ENCODE measurements around the gene ZNF557.
"Not testable (repeated sequence)": the region's sequence is repeated elsewhere in the genome, so short reads cannot be mapped to it uniquely, and the experiment has no call there.

Gene ZNF557

DNA sequence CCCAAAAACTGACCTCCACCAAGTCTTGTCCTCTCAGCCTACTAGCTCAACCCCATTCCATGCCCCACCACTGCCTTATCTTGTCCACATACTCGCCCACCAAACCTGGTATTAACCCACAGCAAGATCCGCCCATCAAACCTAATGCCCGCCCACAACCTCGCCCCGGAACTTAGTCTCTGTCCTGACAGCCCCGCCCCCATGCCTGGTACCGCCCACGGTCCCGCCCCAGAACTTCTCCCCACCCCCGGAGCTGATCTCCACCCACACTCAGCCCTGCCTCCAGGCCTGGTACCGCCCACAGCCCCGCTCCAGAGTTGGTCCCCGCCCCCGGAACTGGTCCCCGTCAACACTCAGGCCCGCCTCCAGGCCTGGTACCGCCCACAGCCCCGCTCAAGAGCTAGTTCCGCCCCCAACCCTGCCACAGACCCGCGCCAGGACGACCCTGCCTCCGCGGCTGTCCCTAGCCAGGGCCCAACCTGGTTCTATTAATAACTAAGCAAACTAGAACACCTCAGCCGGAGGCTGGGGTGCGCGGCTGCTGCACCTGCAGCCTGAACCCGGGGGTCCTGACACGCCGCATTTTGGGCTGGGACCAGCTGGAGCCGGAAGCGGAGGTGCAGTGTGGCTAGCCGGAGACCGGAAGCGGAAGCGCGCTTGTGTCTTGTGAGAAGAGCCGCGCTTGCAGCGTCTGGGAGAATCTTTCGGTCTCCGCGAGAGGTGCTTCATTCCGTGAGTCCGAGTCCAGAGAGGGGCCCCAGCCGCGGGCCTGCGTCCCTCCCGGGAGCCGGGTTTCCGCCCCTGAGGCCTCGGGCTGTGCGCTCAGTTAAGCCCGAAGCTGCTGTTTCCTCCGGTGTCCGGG is at the start of gene ZNF557:
TSS of gene ZNF557 (plus strand) at position 662 of the 862 bp plus-strand sequence. CDS start 5,372 bp downstream, outside the sequence.
- H3K4me1 ChIP-seq (ENCODE audit: control insufficient read depth, insufficient read depth, low read length), result no peaks in the 10 kb centered on the region
- H3K9ac ChIP-seq (ENCODE audit: low read depth, low read length), result peak within 1 kb of the TSS; percentile 85
- H3K4me3 ChIP-seq (ENCODE audit: low read depth, low read length), result peak within 1 kb of the TSS; percentile 89
- peaks cover 15% of the 10 kb centered on the region for H3K36me3 ChIP-seq (ENCODE audit: control insufficient read depth, insufficient read depth, low read length)
- H3K27me3 ChIP-seq (ENCODE audit: control insufficient read depth, insufficient read depth, low read length), result no peaks in the 10 kb centered on the region
- H3K9me3 ChIP-seq (ENCODE audit: control insufficient read depth, insufficient read depth, low read length), result no peaks in the 10 kb centered on the region

GRCh38 chr19:7021331-7021730 is 48.2 kb upstream of the ZNF557 start, which contains the start of gene MBD3L2B:
TSS of gene MBD3L2B (minus strand) at chr19:7021431. CDS start at chr19:7021397, 34 bp downstream.
- not testable (repeated sequence) for H3K4me1 ChIP-seq (ENCODE audit: control insufficient read depth, insufficient read depth, low read length); H3K4me3 ChIP-seq (ENCODE audit: low read depth, low read length)

GRCh38 chr19:7028790-7029189 is 40.7 kb upstream of the ZNF557 start:
- H3K9ac ChIP-seq (ENCODE audit: low read depth, low read length); H3K9me3 ChIP-seq (ENCODE audit: control insufficient read depth, insufficient read depth, low read length): not testable (repeated sequence)

More at GRCh38 chr19:7021331-7021730, 48.2 kb upstream of the ZNF557 start, which contains the start of gene MBD3L2B:
- not testable (repeated sequence) for H3K9ac ChIP-seq (ENCODE audit: low read depth, low read length); H3K36me3 ChIP-seq (ENCODE audit: control insufficient read depth, insufficient read depth, low read length); H3K9me3 ChIP-seq (ENCODE audit: control insufficient read depth, insufficient read depth, low read length); H3K27me3 ChIP-seq (ENCODE audit: control insufficient read depth, insufficient read depth, low read length)

DNA sequence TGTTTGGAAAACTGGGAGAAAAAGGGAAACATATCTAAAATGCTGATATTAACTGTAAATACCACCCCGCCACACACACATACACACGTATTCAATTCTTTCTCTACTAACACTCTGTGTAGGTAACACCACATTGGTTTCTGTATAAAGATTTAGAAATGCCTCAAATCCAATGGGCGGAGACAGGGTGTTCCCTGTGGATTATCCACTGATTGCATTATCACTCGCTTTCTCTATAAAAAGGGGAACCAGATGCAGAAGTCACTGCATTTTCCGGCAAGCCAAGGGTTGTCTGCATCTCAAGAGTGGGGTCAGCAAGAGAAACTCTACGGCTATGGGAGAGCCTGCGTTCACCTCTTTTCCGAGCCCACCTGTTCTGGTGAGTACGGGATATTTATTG is 39.2 kb upstream of the ZNF557 start, which contains the start of gene MBD3L5:
TSS of gene MBD3L5 (plus strand) at position 301 of the 400 bp plus-strand sequence. CDS start at position 335, 34 bp downstream.
- not testable (repeated sequence) for H3K4me3 ChIP-seq (ENCODE audit: low read depth, low read length); H3K36me3 ChIP-seq (ENCODE audit: control insufficient read depth, insufficient read depth, low read length); H3K4me1 ChIP-seq (ENCODE audit: control insufficient read depth, insufficient read depth, low read length); H3K27me3 ChIP-seq (ENCODE audit: control insufficient read depth, insufficient read depth, low read length); H3K9me3 ChIP-seq (ENCODE audit: control insufficient read depth, insufficient read depth, low read length); H3K9ac ChIP-seq (ENCODE audit: low read depth, low read length)

More at GRCh38 chr19:7028790-7029189, 40.7 kb upstream of the ZNF557 start:
- H3K27me3 ChIP-seq (ENCODE audit: control insufficient read depth, insufficient read depth, low read length); H3K36me3 ChIP-seq (ENCODE audit: control insufficient read depth, insufficient read depth, low read length); H3K4me1 ChIP-seq (ENCODE audit: control insufficient read depth, insufficient read depth, low read length); H3K4me3 ChIP-seq (ENCODE audit: low read depth, low read length): not testable (repeated sequence)

- not testable (repeated sequence) for H3K36me3 ChIP-seq (ENCODE audit: control insufficient read depth, insufficient read depth, low read length); H3K9me3 ChIP-seq (ENCODE audit: control insufficient read depth, insufficient read depth, low read length); H3K4me1 ChIP-seq (ENCODE audit: control insufficient read depth, insufficient read depth, low read length); H3K4me3 ChIP-seq (ENCODE audit: low read depth, low read length); H3K9ac ChIP-seq (ENCODE audit: low read depth, low read length); H3K27me3 ChIP-seq (ENCODE audit: control insufficient read depth, insufficient read depth, low read length)
Measured at GRCh38 chr19:7040079-7040478, 29.4 kb upstream of the ZNF557 start, which contains the start of gene MBD3L4. TSS of gene MBD3L4 (minus strand) at chr19:7040179. CDS start at chr19:7040144, 35 bp downstream.

- not testable (repeated sequence) for H3K4me1 ChIP-seq (ENCODE audit: control insufficient read depth, insufficient read depth, low read length); H3K9ac ChIP-seq (ENCODE audit: low read depth, low read length); H3K36me3 ChIP-seq (ENCODE audit: control insufficient read depth, insufficient read depth, low read length); H3K9me3 ChIP-seq (ENCODE audit: control insufficient read depth, insufficient read depth, low read length); H3K4me3 ChIP-seq (ENCODE audit: low read depth, low read length); H3K27me3 ChIP-seq (ENCODE audit: control insufficient read depth, insufficient read depth, low read length)
Measured at GRCh38 chr19:7041563-7041962, 27.9 kb upstream of the ZNF557 start.

- not testable (repeated sequence) for H3K4me3 ChIP-seq (ENCODE audit: low read depth, low read length); H3K4me1 ChIP-seq (ENCODE audit: control insufficient read depth, insufficient read depth, low read length); H3K36me3 ChIP-seq (ENCODE audit: control insufficient read depth, insufficient read depth, low read length); H3K27me3 ChIP-seq (ENCODE audit: control insufficient read depth, insufficient read depth, low read length); H3K9ac ChIP-seq (ENCODE audit: low read depth, low read length); H3K9me3 ChIP-seq (ENCODE audit: control insufficient read depth, insufficient read depth, low read length)
Measured at GRCh38 chr19:7049021-7049420, 20.5 kb upstream of the ZNF557 start, which contains the start of gene MBD3L2. TSS of gene MBD3L2 (plus strand) at chr19:7049321. CDS start at chr19:7049374, 53 bp downstream.

- not testable (repeated sequence) for H3K4me3 ChIP-seq (ENCODE audit: low read depth, low read length); H3K36me3 ChIP-seq (ENCODE audit: control insufficient read depth, insufficient read depth, low read length); H3K4me1 ChIP-seq (ENCODE audit: control insufficient read depth, insufficient read depth, low read length); H3K9me3 ChIP-seq (ENCODE audit: control insufficient read depth, insufficient read depth, low read length); H3K9ac ChIP-seq (ENCODE audit: low read depth, low read length); H3K27me3 ChIP-seq (ENCODE audit: control insufficient read depth, insufficient read depth, low read length)
Measured at GRCh38 chr19:7051421-7051820, 18.1 kb upstream of the ZNF557 start.

GRCh38 chr19:7052896-7053295 is 16.6 kb upstream of the ZNF557 start:
- not testable (repeated sequence) for H3K36me3 ChIP-seq (ENCODE audit: control insufficient read depth, insufficient read depth, low read length); H3K4me1 ChIP-seq (ENCODE audit: control insufficient read depth, insufficient read depth, low read length); H3K27me3 ChIP-seq (ENCODE audit: control insufficient read depth, insufficient read depth, low read length); H3K9me3 ChIP-seq (ENCODE audit: control insufficient read depth, insufficient read depth, low read length); H3K9ac ChIP-seq (ENCODE audit: low read depth, low read length); H3K4me3 ChIP-seq (ENCODE audit: low read depth, low read length)

- not testable (repeated sequence) for H3K27me3 ChIP-seq (ENCODE audit: control insufficient read depth, insufficient read depth, low read length); H3K9me3 ChIP-seq (ENCODE audit: control insufficient read depth, insufficient read depth, low read length); H3K36me3 ChIP-seq (ENCODE audit: control insufficient read depth, insufficient read depth, low read length); H3K9ac ChIP-seq (ENCODE audit: low read depth, low read length); H3K4me1 ChIP-seq (ENCODE audit: control insufficient read depth, insufficient read depth, low read length); H3K4me3 ChIP-seq (ENCODE audit: low read depth, low read length)
Measured at GRCh38 chr19:7054635-7055368, 14.7 kb upstream of the ZNF557 start.

DNA sequence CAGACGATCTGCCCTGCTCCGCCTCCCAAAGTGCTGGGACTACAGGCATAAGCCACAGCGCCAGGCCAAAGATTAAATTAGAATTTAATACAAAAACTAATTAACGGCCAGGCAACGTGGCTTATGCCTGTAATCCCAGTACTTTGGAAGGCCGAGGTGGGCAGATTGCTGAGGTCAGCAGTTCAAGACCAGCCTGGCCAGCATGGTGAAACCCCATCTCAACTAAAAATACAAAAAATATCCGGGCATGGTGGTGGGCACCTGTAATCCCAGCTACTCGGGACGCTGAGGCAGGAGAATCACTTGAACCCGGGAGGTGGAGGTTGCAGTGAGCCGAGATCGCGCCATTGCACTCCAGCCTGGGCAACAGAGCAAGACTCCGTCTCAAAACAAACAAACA is 13.8 kb upstream of the ZNF557 start:
- H3K4me1 ChIP-seq (ENCODE audit: control insufficient read depth, insufficient read depth, low read length); H3K9ac ChIP-seq (ENCODE audit: low read depth, low read length); H3K4me3 ChIP-seq (ENCODE audit: low read depth, low read length); H3K36me3 ChIP-seq (ENCODE audit: control insufficient read depth, insufficient read depth, low read length); H3K9me3 ChIP-seq (ENCODE audit: control insufficient read depth, insufficient read depth, low read length); H3K27me3 ChIP-seq (ENCODE audit: control insufficient read depth, insufficient read depth, low read length): not testable (repeated sequence)

GRCh38 chr19:7056371-7056770 is 13.1 kb upstream of the ZNF557 start:
- H3K4me3 ChIP-seq (ENCODE audit: low read depth, low read length); H3K36me3 ChIP-seq (ENCODE audit: control insufficient read depth, insufficient read depth, low read length); H3K9ac ChIP-seq (ENCODE audit: low read depth, low read length); H3K4me1 ChIP-seq (ENCODE audit: control insufficient read depth, insufficient read depth, low read length); H3K27me3 ChIP-seq (ENCODE audit: control insufficient read depth, insufficient read depth, low read length); H3K9me3 ChIP-seq (ENCODE audit: control insufficient read depth, insufficient read depth, low read length): not testable (repeated sequence)
